RWPE1 (cell line): Measurements from ENCODE around the gene WDR77.

ENCODE experiments used
- CTCF ChIA-PET: fragments of 350-600 bp; sonication (Branson Sonifier 250); formaldehyde crosslinking; extraction: SDS; loops from one replicate; lab custom pipeline; 2021; lab: Yijun Ruan, JAX
- POLR2A ChIA-PET: fragments of 400-600 bp; formaldehyde crosslinking; extraction: SDS; loops from one replicate; lab custom pipeline; 2020; ENCODE audit warnings: antibody characterized with exemption; ENCODE audit not compliant: low non-redundant PET; lab: Yijun Ruan, JAX
- DNase-seq: peaks from one replicate; pipeline ENCODE4 v3.0.0; 2012; ENCODE audit warnings: low spot score
- H3K27ac ChIP-seq: fragments of 450-650 bp; 2 replicates; pipeline ENCODE4 v1.5.1; 2017
- CTCF ChIP-seq: fragments of 450-650 bp; conservative IDR thresholded peaks from 2 replicates; pipeline ENCODE4 v1.5.1; 2017; ENCODE audit warnings: low read depth, mild to moderate bottlenecking

Gene WDR77

GRCh38 chr1:111467865-111468716 lies 19.0 kb upstream of the WDR77 start:
- ChIA-PET CTCF (no interaction called here), POLR2A (no interaction called here)
- no peak overlapping the region for H3K27ac ChIP-seq
- DNase-seq: no peak
- no peak for TF ChIP-seq CTCF

GRCh38 chr1:111466480-111466879 lies 17.4 kb upstream of the WDR77 start:
- TF ChIP-seq CTCF: no peak
- no peak for DNase-seq
- POLR2A ChIA-PET: no interaction called here
- no peak overlapping the region for H3K27ac ChIP-seq
- CTCF ChIA-PET: interaction anchor here (0.5 to 0.7 kb wide), 3 partner anchors 31 to 88 kb away, joined by 3 to 5 read pairs (median 3); no protein-coding TSS in a partner anchor

- CTCF ChIA-PET: interaction anchor here (0.6 kb wide), 1 partner anchor 89 kb away, joined by 3 read pairs; no protein-coding TSS in a partner anchor
- no peak for DNase-seq
- no peak overlapping the region for H3K27ac ChIP-seq
- no peak for TF ChIP-seq CTCF
- POLR2A ChIA-PET: no interaction called here
Observed at GRCh38 chr1:111465754-111466153, 16.7 kb upstream of the WDR77 start.

DNA sequence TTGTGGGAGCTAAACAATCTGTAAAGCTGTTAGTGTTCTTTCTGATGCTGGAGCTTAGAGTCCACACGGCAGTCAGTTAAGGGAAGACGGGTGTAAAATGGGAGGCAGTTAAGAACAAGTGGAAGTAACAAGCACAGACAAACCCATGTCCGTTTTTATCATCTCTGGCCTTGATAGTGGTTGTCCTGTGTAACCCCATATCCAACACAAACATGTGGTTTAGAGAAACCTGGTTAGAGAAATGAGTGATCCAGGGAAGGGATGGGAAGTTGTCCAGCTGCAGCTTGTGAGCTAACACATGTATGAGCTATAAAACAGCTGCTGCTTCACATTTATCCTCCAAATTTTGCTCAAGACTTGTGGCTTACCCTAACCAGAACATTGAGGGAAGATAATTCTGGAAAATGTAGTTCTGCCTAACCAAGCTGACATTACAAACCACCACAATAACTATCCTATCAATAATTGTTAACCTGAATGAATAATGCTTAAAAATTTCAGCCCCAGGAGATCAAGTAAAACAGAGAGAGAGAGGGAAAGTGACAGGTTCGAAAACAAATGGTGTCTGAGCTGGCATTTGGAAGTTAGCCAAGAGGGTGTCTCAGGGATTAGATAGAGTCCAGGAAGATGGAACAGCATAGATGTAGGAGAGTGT lies 14.1 kb upstream of the WDR77 start:
- ChIA-PET POLR2A (interaction anchor here (0.8 kb wide), 1 partner anchor 14 kb away, joined by 3 read pairs; no protein-coding TSS in a partner anchor), CTCF (no interaction called here)
- DNase-seq: peak; percentile 20
- TF ChIP-seq CTCF: no peak
- no peak overlapping the region for H3K27ac ChIP-seq

- POLR2A ChIA-PET: interaction anchor here (0.8 kb wide), 1 partner anchor 15 kb away, joined by 3 read pairs; no protein-coding TSS in a partner anchor
- H3K27ac ChIP-seq: no peak overlapping the region
- no peak for DNase-seq
- TF ChIP-seq CTCF: no peak
- CTCF ChIA-PET: interaction anchor here (0.8 kb wide), 1 partner anchor 252 kb away, joined by 6 read pairs; no protein-coding TSS in a partner anchor
Observed at GRCh38 chr1:111462370-111463028, 13.4 kb upstream of the WDR77 start.

- no peak for TF ChIP-seq CTCF
- no peak for DNase-seq
- ChIA-PET CTCF (interaction anchor here (0.7 to 0.8 kb wide), 2 partner anchors 253 to 1136 kb away, joined by 3 to 6 read pairs; no protein-coding TSS in a partner anchor), POLR2A (interaction anchor here (0.6 kb wide), 1 partner anchor 8 kb away, joined by 4 read pairs; no protein-coding TSS in a partner anchor)
- no peak overlapping the region for H3K27ac ChIP-seq
Observed at GRCh38 chr1:111461765-111462164, 12.7 kb upstream of the WDR77 start.
